ENCODE measurements around the gene NIPAL1.

The NIPAL1 gene

DNA sequence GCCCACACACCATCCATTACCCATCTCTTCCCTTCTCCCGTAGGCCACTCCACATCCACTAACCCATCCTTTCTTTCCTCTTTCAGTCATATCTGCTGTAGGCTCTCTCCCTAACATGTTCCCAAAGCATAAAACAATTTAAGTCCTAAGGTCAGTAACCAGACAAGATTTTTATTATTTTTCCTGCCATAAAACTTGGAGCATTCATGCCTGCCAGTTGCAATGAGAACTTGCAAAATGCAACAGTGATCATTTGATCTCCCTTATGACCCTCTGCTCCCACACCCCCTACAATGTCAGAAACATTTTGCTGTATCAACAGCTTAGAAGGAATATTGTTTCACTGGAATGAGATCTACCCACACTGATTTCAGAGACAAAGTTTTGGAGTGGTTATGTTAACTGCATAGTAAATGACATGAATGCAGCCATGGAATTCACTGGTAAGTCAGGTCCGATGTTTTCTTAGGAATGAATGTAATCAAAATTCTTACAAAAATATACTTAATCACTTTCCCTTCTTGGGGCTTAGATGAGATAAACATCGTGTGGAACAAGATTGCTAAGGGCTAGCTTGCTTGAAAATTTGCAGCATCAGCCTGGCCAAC, 5.7 kb downstream of the NIPAL1 start:
- in situ Hi-C loops (cut with MboI; ENCODE audit: low pct_unique_long_range_greater_than_20kb, low sequenced_read_pairs) = no loop called here
- DNase-seq = no peak

DNA sequence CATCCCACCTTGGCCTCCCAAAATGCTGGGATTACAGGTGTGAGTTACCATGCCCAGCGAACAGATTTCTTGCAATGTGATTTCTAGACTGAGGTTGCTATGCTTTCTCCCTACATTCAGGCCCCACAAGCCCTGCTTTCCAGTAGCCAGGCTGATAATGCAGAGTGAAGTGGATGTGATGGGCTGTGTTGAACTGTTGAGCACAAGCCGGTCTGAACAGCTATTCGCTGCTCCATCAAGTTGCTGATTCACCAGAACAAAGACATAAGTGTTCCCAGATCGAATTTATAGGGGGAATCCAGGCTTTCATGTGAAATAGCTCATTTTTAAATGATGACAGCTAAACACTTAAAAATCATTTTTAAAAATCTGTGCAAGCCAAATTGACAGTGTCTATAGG, 8.0 kb downstream of the NIPAL1 start:
- DNase-seq = no peak
- in situ Hi-C loops (cut with MboI; ENCODE audit: low pct_unique_long_range_greater_than_20kb, low sequenced_read_pairs) = no loop called here

DNA sequence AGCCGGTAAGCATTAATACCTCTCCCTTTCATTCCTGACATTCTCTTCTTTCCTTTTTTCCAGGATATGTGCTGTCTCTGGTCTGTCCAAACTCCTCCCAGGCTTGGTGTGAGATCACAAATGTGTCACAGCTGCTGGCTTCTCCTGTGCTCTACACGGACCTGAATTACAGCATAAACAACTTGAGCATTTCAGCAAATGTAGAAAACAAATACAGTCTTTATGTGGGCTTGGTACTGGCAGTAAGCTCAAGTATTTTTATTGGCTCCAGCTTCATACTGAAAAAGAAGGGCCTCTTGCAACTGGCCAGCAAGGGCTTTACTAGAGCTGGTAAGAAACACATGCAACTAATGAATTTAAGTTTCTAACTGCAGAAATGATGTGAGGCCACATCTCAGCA, 8.4 kb downstream of the NIPAL1 start:
- in situ Hi-C loops (cut with MboI; ENCODE audit: low pct_unique_long_range_greater_than_20kb, low sequenced_read_pairs) = no loop called here
- DNase-seq = no peak

DNA sequence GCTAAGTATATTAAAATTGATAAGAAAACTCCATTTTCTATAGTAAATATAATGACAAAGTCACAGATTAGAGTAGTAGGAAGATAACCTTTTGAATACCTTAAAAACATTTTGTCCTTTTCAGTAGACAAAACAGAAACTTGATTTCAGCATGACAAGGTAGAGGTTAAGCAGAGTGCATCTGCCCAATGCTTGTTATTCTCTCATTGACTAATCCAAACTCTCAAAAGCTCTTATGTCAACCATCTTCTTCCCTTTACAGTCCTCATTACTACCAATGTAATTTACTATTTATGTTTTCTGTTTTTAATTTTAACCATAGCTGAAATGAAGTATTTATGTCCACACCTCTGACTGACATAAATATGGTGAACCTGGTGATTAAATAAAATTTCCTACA, 11.1 kb downstream of the NIPAL1 start:
- no peak for DNase-seq
- in situ Hi-C loops (cut with MboI; ENCODE audit: low pct_unique_long_range_greater_than_20kb, low sequenced_read_pairs) = no loop called here

DNA sequence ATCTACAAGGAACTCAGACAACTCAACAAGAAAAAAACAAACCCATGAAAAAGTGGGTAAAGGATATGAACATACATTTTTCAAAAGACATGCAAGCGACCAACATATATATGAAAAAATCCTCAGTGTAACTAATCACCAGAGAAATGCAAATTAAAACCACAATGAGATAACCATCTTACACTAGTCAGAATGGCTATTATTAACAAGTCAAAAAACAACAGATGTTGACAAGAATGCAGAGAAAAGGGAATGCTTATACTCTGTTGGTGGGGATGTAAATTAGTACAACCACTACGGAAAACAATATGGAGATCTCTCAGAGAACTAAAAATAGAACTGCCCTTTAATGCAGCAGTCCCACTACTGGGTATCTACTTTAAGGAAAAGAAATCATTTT, 12.1 kb downstream of the NIPAL1 start:
- no peak for DNase-seq
- in situ Hi-C loops (cut with MboI; ENCODE audit: low pct_unique_long_range_greater_than_20kb, low sequenced_read_pairs) = no loop called here

DNA sequence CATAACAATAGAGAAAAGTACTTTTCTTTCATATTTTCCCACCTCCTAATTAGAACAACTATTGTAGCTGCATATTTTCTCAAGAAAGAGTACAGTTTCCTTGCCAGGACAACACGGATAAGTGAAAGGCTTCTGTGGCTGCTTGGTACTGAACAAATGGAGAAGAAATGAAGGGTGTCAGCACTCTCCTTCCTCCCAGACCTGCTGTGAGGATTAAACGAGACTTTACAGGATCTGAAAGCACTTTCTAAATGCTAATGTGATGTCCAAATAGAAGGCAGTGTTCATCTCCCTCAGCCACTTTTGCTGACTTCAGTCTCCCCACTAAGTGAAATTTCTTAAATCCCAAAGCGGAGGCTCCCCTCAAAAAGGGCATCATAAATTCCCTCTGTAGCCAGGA, 13.9 kb downstream of the NIPAL1 start:
- no peak for DNase-seq
- in situ Hi-C loops (cut with MboI; ENCODE audit: low pct_unique_long_range_greater_than_20kb, low sequenced_read_pairs) = no loop called here

DNA sequence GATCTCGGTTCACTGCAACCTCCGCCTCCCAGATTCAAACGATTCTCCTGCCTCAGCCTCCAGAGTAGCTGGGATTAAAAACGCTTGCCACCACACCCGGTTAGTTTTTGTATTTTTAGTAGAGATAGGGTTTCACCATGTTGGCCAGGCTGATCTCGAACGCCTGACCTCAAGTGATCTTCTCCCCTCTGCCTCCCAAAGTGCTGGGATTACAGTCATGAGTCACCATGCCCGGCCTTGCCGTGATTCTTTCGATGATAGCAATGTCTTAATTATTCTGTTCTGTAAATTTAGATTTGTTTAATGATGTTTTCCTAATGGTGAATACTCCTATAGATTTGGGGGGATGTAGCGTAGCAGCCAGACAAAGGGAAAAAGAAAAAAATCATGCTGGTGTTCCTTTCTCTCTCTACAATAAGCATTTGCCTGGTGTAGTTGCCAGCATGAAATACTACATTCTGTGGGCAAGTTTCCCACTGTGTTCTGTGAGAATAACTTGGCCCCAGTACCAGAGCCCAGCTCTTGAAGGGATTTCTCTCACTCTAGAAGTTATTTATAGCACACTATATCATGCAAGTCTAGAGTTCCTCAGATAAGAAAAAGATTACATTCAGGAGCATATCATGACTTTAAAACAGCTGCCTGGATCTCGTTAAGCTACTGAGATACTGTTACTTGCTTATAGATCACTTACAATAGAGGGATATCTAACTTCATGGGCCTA, 15.4 kb downstream of the NIPAL1 start:
- in situ Hi-C loops (cut with MboI; ENCODE audit: low pct_unique_long_range_greater_than_20kb, low sequenced_read_pairs) = no loop called here
- DNase-seq = no peak

DNA sequence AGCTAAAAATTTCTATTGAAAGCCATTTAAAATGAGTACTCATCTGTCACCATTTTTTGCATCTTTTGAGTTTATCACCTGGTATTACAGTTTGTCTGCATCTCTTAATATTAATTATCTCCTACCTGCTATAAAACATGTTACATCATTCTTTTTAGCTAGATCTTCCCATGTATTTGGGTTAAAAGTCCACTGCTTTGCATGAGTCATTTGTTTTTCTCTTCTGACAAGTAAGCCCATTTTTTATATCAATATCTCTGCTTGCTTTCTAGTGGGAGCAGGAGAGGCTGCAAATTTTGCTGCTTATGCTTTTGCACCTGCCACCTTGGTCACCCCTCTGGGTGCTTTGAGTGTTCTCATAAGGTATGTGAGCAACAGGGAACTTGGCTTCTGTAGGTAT, 16.1 kb downstream of the NIPAL1 start:
- in situ Hi-C loops (cut with MboI; ENCODE audit: low pct_unique_long_range_greater_than_20kb, low sequenced_read_pairs) = no loop called here

DNA sequence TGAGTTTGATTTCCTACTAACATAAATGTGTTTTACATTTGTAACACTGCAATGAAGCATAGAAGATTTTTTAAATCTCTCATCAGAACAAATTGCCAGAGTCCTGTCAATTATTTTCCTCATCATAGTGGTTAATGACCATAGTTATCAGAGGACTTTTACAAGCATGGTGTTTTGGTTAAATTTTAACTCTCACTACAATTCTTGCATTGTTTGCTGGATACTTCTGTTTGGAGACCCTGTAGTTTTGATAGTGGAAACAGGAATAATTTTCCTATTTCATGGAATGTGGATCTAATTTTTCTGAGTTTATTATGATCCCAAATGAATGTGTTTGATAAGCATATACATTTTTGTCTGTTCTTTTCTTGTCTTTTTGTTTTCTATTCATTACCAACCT, 16.8 kb downstream of the NIPAL1 start:
- in situ Hi-C loops (cut with MboI; ENCODE audit: low pct_unique_long_range_greater_than_20kb, low sequenced_read_pairs) = no loop called here
- no peak for DNase-seq

More for the DNA sequence above, 16.1 kb downstream of the NIPAL1 start:
- no peak for DNase-seq

DNA sequence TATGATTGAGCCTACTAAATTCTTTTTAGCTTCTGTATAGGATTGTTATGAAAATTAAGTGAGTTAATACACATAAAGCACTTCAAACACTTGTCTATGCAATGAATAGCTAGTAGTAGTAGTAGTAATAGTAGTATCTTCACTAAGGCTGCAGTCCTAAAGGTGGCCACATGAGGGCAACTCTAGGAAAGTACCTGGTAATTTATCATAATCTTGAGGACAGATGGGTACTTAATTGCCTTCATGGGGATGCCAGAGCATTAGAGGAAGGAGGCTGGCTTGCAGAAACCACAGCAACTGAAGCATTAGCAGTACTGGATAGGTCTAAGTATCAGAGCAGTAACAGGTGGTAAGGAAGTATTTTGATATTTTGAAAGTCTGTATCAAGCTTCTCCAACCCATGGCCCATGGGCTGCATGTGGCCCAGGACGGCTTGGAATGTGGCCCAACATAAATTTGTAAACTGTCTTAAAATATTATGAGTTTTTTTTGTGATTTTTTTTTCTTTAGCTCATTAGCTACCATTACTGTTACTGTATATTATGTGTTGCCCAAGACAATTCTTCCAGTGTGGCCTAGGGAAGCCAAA, 17.3 kb downstream of the NIPAL1 start:
- peak; percentile 59 for DNase-seq
- in situ Hi-C loops (cut with MboI; ENCODE audit: low pct_unique_long_range_greater_than_20kb, low sequenced_read_pairs) = no loop called here

DNA sequence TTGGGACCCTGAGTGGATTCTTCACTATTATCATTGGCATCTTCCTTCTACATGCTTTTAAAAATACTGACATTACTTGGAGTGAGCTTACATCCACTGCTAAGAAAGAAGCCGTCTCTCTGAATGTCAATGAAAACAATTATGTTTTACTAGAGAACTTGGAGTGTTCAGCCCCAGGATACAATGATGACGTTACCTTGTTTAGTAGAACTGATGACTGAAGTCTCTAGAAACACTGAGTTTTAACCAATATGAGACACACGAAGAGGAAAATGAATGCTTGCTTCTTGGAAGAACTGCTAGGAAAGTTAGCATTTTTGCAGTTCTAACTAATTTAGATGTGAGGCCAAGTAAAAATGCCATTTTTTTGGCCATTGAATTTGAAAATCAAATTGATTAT, 19.4 kb downstream of the NIPAL1 start:
- no peak for DNase-seq
- in situ Hi-C loops (cut with MboI; ENCODE audit: low pct_unique_long_range_greater_than_20kb, low sequenced_read_pairs) = no loop called here

DNA sequence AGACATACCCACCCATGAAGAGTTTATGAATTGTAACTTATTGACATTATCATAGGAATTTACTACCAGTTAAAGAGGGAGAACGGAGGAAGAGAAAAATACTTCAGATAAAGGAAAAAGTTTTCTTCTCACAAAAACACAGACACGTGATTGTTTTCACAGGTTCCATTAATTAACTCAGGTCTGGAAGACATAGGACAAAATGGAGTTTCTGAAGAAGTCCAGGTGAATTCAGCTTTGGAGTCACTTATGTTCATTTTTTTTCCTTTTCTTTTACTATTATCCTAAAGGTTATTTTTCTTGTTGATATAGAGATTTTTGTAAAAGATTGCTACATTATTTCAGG, 20.5 kb downstream of the NIPAL1 start:
- in situ Hi-C loops (cut with MboI; ENCODE audit: low pct_unique_long_range_greater_than_20kb, low sequenced_read_pairs) = no loop called here
- no peak for DNase-seq

DNA sequence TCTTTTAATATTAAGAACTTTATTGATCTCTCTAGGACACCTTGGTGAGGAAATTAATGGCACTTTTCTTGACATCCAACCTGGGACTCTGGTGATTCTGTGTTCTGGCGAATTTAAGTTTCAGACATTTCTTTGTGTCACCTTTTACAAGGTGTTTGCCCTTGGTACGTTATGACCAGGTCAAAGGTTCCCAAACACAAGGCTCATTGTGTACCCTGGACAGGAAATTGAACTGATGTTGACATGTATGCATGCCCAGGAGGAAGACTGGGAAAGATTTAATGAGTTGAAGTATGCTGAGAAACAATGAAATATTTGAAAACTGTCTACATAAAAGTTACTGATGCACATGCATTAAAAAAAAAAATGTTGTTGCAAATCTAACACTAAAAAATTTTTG, 22.1 kb downstream of the NIPAL1 start:
- in situ Hi-C loops (cut with MboI; ENCODE audit: low pct_unique_long_range_greater_than_20kb, low sequenced_read_pairs) = no loop called here
- DNase-seq = no peak

DNA sequence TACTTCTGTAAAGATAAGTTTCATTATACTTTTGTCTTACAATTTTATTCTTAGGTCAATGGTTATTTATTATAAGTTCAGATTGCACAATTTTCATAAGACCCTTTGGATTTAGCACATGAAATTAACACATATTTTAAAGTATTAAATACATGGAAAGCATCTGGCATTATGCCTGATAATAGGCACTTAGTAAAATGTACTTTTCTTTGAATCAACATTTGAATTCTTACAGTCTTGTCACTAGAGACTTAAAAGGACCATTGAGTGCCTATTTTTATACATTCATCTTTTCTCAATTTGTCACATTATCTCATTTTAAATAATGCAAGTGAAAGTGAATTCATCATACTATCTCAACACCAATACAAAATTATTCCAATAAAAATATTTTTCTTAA, 23.0 kb downstream of the NIPAL1 start:
- DNase-seq = no peak
- in situ Hi-C loops (cut with MboI; ENCODE audit: low pct_unique_long_range_greater_than_20kb, low sequenced_read_pairs) = no loop called here

DNA sequence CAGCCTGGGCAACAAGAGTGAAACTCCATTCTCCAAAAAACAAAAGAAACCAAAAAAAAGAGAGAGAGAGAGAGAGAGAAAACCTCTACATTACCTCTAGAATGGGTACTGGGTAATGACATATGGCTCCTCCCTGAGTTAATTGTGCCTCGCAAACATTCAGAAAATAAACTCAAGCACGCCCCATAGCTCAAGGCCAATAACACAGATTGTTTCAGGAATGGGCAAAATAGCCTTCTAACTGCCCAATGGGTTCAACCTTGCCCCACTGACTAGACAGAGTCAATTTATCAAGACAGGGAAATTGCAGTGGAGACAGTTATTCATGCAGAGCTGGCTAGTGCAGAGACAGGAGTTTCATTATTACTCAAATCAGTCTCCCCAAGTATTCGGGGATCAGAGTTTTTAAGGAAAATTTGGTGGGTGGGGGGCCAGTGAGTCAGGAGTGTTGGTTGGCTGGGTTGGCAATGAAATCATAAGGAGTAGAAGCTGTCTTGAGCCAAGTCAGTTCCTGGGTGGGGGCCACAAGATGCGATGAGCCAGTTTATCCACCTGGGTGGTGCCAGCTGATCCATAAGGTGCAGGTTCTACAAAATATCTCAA, 25.1 kb downstream of the NIPAL1 start:
- in situ Hi-C loops (cut with MboI; ENCODE audit: low pct_unique_long_range_greater_than_20kb, low sequenced_read_pairs) = no loop called here

DNA sequence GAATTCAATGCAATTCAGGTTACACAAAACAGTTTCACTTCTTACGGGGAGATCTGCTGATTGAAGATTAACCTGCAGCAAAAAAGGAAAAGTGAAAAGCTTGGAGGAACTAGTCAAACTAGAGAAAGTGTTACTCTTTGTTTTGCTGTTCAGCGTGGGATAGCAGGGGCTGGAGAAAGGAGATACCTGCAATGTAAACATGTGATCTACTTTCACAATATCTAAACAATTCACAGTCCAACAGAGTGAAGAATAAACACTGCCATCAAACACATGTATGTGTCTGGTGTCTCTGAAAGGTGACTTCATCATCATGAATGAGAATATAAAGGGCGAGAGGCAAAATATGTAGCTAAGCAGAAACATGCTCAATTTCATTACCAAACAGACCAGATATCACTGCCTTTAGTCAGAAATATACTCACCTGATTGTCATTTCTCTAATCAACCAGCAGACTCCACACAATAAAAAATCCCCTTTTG, 26.4 kb downstream of the NIPAL1 start:
- in situ Hi-C loops (cut with MboI; ENCODE audit: low pct_unique_long_range_greater_than_20kb, low sequenced_read_pairs) = no loop called here
- no peak for DNase-seq

More for the DNA sequence above, 25.1 kb downstream of the NIPAL1 start:
- no peak for DNase-seq

DNA sequence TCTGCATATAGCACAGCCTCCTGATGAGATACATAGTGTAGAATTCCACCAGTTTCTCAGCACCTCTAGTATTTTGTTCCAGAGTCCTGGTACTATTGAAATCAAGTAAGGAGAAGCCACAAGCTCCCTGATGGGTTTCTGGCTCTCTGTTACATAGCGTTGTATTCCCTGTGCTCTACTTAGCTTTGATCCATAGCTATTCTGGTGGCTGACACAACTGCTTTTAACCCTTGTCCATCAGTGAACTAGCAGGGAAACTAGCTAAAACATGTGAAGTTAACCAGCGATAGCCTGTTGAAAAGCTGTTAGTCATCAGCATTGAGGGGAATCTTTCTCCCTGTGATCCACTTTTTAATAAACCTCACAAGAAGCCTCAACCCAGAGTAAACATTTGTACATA, 26.9 kb downstream of the NIPAL1 start:
- in situ Hi-C loops (cut with MboI; ENCODE audit: low pct_unique_long_range_greater_than_20kb, low sequenced_read_pairs) = no loop called here
- no peak for DNase-seq

DNA sequence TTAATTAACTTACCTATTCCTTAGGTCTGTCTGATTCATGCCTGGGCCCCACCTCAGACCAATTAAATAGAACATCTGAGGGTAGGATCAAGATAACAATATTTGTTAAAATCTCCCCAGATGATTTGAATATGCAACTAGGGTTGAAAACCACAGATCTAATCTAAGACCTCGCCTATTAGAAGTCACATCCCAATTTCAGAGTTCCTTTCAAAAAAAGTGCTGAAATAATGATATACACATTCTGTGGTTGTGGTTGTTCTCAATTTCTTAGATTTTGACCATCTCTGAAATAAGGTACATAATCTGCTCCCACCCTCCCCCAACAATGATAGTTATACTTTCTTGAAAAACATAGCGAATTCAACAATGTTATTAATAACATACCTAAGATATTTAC, 27.7 kb downstream of the NIPAL1 start:
- no peak for DNase-seq
- in situ Hi-C loops (cut with MboI; ENCODE audit: low pct_unique_long_range_greater_than_20kb, low sequenced_read_pairs) = no loop called here

DNA sequence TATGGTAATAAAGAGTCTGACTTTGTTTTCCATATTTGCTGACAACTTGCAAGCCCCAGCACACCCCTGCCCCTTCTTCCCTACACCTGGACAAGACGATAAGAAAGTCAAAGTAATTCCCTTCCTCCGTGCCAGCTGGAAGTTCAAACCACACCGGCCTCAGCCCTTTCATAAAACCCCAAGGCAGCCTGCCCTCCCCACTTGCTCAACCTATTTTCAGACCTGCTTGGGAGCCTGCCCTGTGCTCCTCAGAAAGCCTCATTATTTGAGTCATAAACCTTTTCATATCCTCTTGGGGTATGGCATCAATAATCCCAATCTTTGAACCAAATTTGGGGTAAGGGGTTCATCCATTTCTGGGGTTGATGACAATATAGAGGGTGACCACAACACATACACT, 29.5 kb downstream of the NIPAL1 start:
- in situ Hi-C loops (cut with MboI; ENCODE audit: low pct_unique_long_range_greater_than_20kb, low sequenced_read_pairs) = no loop called here
- DNase-seq = peak; percentile 15

DNA sequence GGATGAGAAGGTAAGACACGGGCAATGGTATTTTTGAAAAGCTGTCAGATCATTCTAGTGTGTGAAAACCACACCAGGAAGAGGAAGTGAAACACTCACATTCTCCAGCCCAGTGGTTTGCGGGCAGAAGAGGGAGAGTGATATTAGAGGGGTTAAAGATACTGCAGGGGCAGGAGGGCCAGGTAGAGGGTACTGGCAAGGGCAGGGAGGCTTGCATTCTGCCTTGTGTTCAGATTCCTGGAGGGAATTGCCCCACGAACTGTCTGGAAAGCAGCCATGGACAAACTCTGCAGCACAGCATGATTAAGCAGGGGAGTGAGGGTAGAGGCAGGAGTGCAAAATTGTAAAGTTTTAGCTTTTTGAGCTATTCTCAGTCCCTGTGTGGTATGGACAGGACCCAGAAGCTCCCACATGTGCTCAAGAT, 30.9 kb downstream of the NIPAL1 start:
- in situ Hi-C loops (cut with MboI; ENCODE audit: low pct_unique_long_range_greater_than_20kb, low sequenced_read_pairs) = no loop called here
- peak; percentile 79 for DNase-seq
